HG02852 (cell line): ENCODE measurements around the gene COL11A2.

Experiments
- ATAC-seq: cut with Tn5 transposase; IDR thresholded peaks from one replicate; pipeline ENCODE4 v1.9.1; 2021; ENCODE audit warnings: mild to moderate bottlenecking, moderate library complexity; ENCODE audit not compliant: unreplicated experiment

COL11A2 gene

GRCh38 chr6:33123181-33123580 lies 69.1 kb downstream of the COL11A2 start:
- no peak for ATAC-seq

- ATAC-seq: no peak
These were observed 72.3 kb downstream of the COL11A2 start for GRCh38 chr6:33120001-33120400.

- no peak for ATAC-seq
These were observed 73.6 kb downstream of the COL11A2 start for GRCh38 chr6:33118525-33119123.

GRCh38 chr6:33117811-33118277 lies 74.4 kb downstream of the COL11A2 start:
- no peak for ATAC-seq

GRCh38 chr6:33116841-33117711 lies 75.2 kb downstream of the COL11A2 start:
- no peak for ATAC-seq

- no peak for ATAC-seq
These were observed 75.8 kb downstream of the COL11A2 start for GRCh38 chr6:33116417-33116816.

- no peak for ATAC-seq
These were observed 77.9 kb downstream of the COL11A2 start for GRCh38 chr6:33114406-33114805.

GRCh38 chr6:33113755-33114154 lies 78.5 kb downstream of the COL11A2 start:
- ATAC-seq: no peak
